Skeletal muscle satellite cell (primary cell): ENCODE results near the gene EMCN.
"Not testable (repeated sequence)": the region's sequence is repeated elsewhere in the genome, so short reads cannot be mapped to it uniquely, and the experiment has no call there.

Source experiments
- H3K27me3 ChIP-seq: 2 replicates; pipeline ENCODE4 v1.7.0; 2013; ENCODE audit warnings: low read length; ENCODE audit not compliant: control insufficient read depth, insufficient read depth
- H3K36me3 ChIP-seq: 2 replicates; pipeline ENCODE4 v1.7.0; 2013; ENCODE audit warnings: mild to moderate bottlenecking, control low read depth, low read length; ENCODE audit not compliant: insufficient read depth
- H3K4me1 ChIP-seq: 2 replicates; pipeline ENCODE4 v1.7.0; 2013; ENCODE audit warnings: low read length; ENCODE audit not compliant: control insufficient read depth, insufficient read depth
- H3K4me2 ChIP-seq: 2 replicates; pipeline ENCODE4 v1.7.0; 2013; ENCODE audit warnings: mild to moderate bottlenecking, low read length
- H3K4me3 ChIP-seq: 2 replicates; pipeline ENCODE4 v1.7.0; 2013; ENCODE audit warnings: low read length
- H3K9ac ChIP-seq: 2 replicates; pipeline ENCODE4 v1.7.0; 2013; ENCODE audit warnings: mild to moderate bottlenecking, low read depth, low read length, moderate library complexity
- H3K9me3 ChIP-seq: replicated peaks from 2 replicates; pipeline ENCODE4 v1.7.0; 2013; ENCODE audit warnings: mild to moderate bottlenecking, control low read depth, low read length

EMCN gene

GRCh38 chr4:100428051-100428450 lies 89.8 kb downstream of the EMCN start:
- H3K4me3 ChIP-seq, result no peak overlapping the region
- H3K27me3 ChIP-seq, result no peaks in the 10 kb centered on the region
- H3K4me2 ChIP-seq, result no peak overlapping the region
- no peaks in the 10 kb centered on the region for H3K36me3 ChIP-seq
- no peak overlapping the region for H3K9ac ChIP-seq
- no peaks in the 10 kb centered on the region for H3K9me3 ChIP-seq
- H3K4me1 ChIP-seq, result peaks cover 17% of the 10 kb centered on the region

GRCh38 chr4:100424376-100424775 lies 93.4 kb downstream of the EMCN start:
- peaks cover 27% of the 10 kb centered on the region for H3K4me1 ChIP-seq
- H3K36me3 ChIP-seq, result no peaks in the 10 kb centered on the region
- no peaks in the 10 kb centered on the region for H3K27me3 ChIP-seq
- no peaks in the 10 kb centered on the region for H3K9me3 ChIP-seq
- H3K4me3 ChIP-seq, result no peak overlapping the region
- no peak overlapping the region for H3K9ac ChIP-seq
- no peak overlapping the region for H3K4me2 ChIP-seq

DNA sequence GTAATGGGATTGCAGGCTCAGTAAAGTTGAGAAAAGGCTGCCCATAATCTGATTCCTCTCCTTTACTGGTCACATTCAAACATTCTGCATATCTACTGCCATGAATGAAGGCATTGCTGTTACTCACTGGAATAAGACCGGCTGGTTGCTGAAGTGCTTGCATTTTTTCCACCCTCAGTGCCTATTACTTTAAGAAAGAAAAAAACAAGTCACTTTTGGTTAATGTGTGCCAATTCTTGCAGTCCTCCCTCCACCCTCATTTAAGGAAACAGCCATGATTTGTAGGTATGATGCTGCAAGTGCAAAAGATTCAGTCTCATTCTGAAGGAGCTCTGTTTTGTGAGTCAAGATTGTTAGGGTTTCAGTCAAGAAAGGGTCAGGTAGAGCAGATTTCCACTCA lies 94.9 kb downstream of the EMCN start:
- no peak overlapping the region for H3K4me2 ChIP-seq
- no peak overlapping the region for H3K4me3 ChIP-seq
- no peaks in the 10 kb centered on the region for H3K9me3 ChIP-seq
- no peaks in the 10 kb centered on the region for H3K36me3 ChIP-seq
- H3K9ac ChIP-seq, result no peak overlapping the region
- H3K27me3 ChIP-seq, result no peaks in the 10 kb centered on the region
- H3K4me1 ChIP-seq, result peaks cover 23% of the 10 kb centered on the region

DNA sequence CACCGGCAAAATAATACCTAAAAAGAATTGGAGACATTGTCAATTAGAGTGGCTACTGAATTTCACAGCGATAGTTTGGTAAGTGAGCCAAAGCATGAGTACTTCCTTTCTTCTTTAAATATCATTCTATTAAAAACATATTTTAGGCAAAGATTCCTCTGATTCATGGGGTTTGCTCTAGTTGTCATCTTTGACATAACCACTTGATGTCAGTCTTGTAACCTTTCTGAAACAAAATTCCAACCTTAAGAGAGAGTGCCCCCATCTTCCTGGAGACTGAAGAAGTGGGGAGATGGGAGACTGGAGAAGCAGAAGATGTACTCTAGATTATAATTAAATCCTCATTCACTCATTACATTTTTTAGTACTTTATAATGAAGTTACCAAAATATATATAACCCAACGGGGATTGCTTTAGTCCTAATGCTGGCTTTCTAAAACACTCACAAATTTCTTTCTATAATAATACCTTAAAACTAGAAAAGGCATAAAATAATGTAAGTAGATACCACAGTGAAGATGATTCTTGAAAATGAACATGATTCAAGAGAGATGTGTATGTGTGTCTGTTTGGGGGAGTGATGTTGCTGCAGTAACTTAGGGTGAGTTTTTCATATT lies 96.4 kb downstream of the EMCN start:
- peak overlapping the region; percentile 70 for H3K4me2 ChIP-seq
- peaks cover 19% of the 10 kb centered on the region for H3K4me1 ChIP-seq
- no peaks in the 10 kb centered on the region for H3K36me3 ChIP-seq
- H3K9me3 ChIP-seq, result no peaks in the 10 kb centered on the region
- peak overlapping the region; percentile 47 for H3K4me3 ChIP-seq
- peak overlapping the region; percentile 48 for H3K9ac ChIP-seq
- H3K27me3 ChIP-seq, result no peaks in the 10 kb centered on the region

DNA sequence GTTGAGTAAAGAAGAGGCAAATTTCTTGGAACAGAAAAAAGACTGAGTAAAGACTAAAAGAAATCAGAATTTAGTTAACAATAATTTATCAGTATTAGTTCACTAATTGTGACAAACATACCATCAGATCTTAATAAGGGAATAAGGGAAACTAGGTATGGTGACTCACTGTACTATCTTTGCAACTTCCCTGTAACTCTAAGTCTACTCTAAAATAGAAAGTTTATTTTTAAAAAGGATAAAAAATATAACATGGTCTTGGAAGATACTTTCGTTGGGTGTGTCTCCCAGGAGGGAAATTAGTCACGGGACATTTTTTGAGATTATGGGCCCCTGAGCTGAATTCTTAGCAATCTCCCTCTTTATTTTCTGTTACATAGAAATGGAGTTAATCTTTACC lies 97.3 kb downstream of the EMCN start:
- Histone ChIP-seq H3K27me3 (no peaks in the 10 kb centered on the region), H3K4me3 (no peak overlapping the region), H3K9ac (peak overlapping the region; percentile 48), H3K36me3 (no peaks in the 10 kb centered on the region), H3K9me3 (no peaks in the 10 kb centered on the region), H3K4me2 (peak overlapping the region; percentile 70), H3K4me1 (peaks cover 19% of the 10 kb centered on the region)

DNA sequence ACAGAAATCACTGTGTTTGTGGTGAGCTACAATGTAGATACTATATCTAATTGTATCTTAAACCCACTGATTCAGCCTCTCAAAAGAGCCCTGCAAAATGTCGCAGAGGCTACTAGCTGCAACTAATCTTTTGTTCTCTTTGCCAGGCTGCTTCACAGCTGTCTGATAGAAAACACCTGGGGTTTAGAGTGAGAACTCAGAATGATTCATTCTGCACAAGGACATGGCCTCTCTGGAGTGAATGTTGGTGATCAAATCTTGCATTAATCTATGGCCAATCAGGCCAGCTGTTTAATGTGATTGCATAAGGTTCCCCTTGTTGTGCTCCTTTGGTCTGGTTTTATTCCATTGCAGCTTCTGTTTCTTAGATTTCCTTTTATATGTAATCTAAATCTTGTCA lies 100.3 kb downstream of the EMCN start:
- no peak overlapping the region for H3K9ac ChIP-seq
- no peaks in the 10 kb centered on the region for H3K9me3 ChIP-seq
- H3K36me3 ChIP-seq, result no peaks in the 10 kb centered on the region
- peaks cover 10% of the 10 kb centered on the region for H3K4me1 ChIP-seq
- no peaks in the 10 kb centered on the region for H3K27me3 ChIP-seq
- H3K4me2 ChIP-seq, result no peak overlapping the region
- H3K4me3 ChIP-seq, result no peak overlapping the region

GRCh38 chr4:100414016-100414790 lies 103.6 kb downstream of the EMCN start:
- no peaks in the 10 kb centered on the region for H3K9me3 ChIP-seq
- no peak overlapping the region for H3K4me2 ChIP-seq

DNA sequence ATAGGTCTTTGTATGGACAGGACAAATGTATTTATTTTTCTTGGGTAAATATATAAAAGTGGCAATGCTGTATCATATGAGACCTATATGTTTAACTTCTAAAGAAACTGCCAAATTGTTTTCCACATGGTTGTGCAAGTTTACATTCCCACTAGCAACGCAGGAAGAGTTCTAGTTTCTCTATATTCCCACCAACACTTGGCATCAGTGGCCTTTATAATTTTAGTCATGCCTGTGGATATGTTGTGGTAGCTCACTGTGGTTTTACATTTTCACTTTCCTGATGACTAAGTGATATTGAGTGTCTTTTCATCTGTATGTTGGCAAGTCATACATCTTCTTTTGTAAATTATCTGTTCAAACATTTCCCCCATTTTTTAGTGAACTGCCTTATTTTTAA lies 126.0 kb downstream of the EMCN start:
- Histone ChIP-seq H3K9me3 (no peaks in the 10 kb centered on the region), H3K9ac (no peak overlapping the region), H3K4me3 (no peak overlapping the region), H3K36me3 (no peaks in the 10 kb centered on the region), H3K27me3 (no peaks in the 10 kb centered on the region), H3K4me1 (no peaks in the 10 kb centered on the region), H3K4me2 (no peak overlapping the region)

More at GRCh38 chr4:100414016-100414790, 103.6 kb downstream of the EMCN start:
- no peaks in the 10 kb centered on the region for H3K27me3 ChIP-seq
- no peak overlapping the region for H3K4me3 ChIP-seq
- H3K36me3 ChIP-seq, result no peaks in the 10 kb centered on the region
- H3K4me1 ChIP-seq, result no peaks in the 10 kb centered on the region
- H3K9ac ChIP-seq, result no peak overlapping the region

GRCh38 chr4:100391086-100391485 lies 126.7 kb downstream of the EMCN start:
- H3K36me3 ChIP-seq, result no peaks in the 10 kb centered on the region
- no peak overlapping the region for H3K4me2 ChIP-seq
- H3K4me1 ChIP-seq, result no peaks in the 10 kb centered on the region
- no peak overlapping the region for H3K4me3 ChIP-seq
- H3K9ac ChIP-seq, result no peak overlapping the region
- no peaks in the 10 kb centered on the region for H3K9me3 ChIP-seq
- H3K27me3 ChIP-seq, result no peaks in the 10 kb centered on the region

DNA sequence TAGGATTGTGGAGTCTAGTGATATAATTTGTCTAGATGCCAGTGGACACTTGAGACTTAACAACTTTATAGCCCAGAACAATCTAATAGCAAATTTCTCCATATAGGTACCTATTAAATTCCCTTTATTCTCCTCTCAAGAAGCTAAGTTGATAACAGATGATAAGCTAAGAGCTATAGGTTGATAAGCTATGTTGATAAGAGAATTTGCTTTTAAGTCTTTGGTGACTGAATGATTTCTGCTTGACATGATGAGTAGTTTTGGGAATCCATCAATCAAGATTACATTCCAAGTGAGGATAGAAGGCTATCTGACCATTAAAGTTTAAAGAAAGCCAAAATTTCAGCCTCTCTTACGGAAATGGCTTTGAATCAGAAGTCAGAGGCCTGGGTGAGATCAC lies 131.6 kb downstream of the EMCN start:
- Histone ChIP-seq H3K9me3 (no peaks in the 10 kb centered on the region), H3K9ac (no peak overlapping the region), H3K27me3 (no peaks in the 10 kb centered on the region), H3K36me3 (no peaks in the 10 kb centered on the region), H3K4me3 (no peak overlapping the region), H3K4me1 (no peaks in the 10 kb centered on the region), H3K4me2 (no peak overlapping the region)

DNA sequence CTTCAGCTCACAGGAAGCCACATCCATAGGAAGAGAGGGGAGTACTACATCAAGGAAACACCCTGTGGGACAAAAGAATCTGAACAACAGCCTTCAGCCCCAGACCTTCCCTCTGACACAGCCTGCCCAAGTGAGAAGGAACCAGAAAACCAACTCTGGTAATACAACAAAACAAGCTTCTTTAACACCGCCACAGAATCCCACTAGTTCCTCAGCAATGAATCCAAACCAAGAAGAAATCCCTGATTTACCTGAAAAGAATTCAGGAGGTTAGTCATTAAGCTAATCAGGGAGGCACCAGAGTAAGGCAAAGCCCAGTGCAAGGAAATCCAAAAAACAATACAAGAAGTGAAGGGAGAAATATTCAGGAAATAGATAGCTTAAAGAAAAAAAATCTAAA lies 137.4 kb downstream of the EMCN start:
- not testable (repeated sequence) for H3K9me3 ChIP-seq, H3K4me3 ChIP-seq, H3K27me3 ChIP-seq, H3K36me3 ChIP-seq, H3K4me1 ChIP-seq, H3K4me2 ChIP-seq, H3K9ac ChIP-seq

DNA sequence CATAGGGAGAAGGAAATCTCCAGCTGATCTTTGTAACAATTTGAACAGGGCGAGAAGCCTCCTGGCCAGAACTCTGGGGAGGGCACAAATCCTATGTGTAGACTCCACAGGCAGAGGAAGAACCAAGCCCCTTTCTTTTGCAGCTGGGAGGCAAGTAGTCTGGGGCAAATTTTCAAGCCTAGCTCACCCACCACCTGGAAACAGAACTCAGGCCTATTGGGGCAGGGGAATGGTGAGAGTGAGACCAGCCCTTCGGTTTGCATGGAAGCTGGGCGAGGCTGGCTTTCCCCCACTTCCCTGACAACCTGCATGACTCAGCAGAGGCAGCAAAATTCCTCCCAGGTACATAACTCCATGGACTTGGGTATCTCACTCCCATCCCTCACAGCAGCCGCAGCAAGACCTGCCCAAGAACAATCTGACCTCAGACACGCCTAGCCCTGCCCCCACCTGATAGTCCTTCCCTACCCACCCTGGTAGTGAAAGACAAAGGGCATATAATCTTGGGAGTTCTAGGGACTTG lies 138.2 kb downstream of the EMCN start:
- H3K9me3 ChIP-seq, result no peaks in the 10 kb centered on the region
- no peaks in the 10 kb centered on the region for H3K4me1 ChIP-seq
- no peaks in the 10 kb centered on the region for H3K27me3 ChIP-seq
- H3K4me3 ChIP-seq, result no peak overlapping the region
- H3K9ac ChIP-seq, result no peak overlapping the region
- H3K4me2 ChIP-seq, result no peak overlapping the region
- no peaks in the 10 kb centered on the region for H3K36me3 ChIP-seq
